HG03025 (cell line): ENCODE data around the gene BTBD2.
"Not testable (repeated sequence)": the region's sequence is repeated elsewhere in the genome, so short reads cannot be mapped to it uniquely, and the experiment has no call there.

Experiments
- ATAC-seq: cut with Tn5 transposase; IDR thresholded peaks from one replicate; pipeline ENCODE4 v1.9.1; 2021; ENCODE audit warnings: mild to moderate bottlenecking, moderate library complexity; ENCODE audit not compliant: unreplicated experiment, low FRiP score

BTBD2 gene

DNA sequence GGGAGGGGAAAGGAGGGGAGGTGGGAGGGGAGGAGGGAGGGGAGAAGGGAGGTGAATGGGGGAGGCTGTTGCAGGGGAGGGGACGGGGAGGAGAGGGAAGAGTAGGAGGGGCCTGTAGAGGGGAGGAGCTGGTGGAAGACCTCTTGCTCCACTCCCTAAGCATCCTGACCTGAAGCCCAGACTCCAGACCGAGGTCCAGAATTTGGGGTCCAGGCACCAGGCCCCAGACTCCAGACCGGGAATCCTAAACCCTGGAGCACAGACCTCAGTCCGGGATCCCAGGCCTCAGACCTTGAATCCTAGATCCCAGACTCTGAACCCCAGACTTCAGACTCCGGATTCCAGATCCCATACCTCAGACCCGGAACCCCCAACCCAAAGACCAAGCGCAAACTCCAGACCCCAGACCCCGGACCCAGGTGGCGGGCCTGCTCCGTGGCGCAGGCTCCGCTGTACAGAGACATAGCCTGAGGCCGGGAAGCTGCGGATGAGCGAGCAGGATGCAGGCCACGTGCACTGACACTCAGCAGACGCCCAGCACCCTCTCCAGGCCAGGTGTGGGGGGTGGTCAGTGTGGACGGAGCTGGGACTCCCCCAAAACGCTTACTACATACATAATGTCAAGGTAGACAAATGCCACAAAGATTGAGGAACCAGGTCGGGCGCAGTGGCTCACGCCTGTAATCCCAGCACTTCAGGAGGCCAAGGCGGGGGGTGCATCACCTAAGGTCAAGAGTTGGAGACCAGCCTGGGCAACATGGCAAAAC lies 710 bp upstream of the BTBD2 start:
- ATAC-seq = no peak

DNA sequence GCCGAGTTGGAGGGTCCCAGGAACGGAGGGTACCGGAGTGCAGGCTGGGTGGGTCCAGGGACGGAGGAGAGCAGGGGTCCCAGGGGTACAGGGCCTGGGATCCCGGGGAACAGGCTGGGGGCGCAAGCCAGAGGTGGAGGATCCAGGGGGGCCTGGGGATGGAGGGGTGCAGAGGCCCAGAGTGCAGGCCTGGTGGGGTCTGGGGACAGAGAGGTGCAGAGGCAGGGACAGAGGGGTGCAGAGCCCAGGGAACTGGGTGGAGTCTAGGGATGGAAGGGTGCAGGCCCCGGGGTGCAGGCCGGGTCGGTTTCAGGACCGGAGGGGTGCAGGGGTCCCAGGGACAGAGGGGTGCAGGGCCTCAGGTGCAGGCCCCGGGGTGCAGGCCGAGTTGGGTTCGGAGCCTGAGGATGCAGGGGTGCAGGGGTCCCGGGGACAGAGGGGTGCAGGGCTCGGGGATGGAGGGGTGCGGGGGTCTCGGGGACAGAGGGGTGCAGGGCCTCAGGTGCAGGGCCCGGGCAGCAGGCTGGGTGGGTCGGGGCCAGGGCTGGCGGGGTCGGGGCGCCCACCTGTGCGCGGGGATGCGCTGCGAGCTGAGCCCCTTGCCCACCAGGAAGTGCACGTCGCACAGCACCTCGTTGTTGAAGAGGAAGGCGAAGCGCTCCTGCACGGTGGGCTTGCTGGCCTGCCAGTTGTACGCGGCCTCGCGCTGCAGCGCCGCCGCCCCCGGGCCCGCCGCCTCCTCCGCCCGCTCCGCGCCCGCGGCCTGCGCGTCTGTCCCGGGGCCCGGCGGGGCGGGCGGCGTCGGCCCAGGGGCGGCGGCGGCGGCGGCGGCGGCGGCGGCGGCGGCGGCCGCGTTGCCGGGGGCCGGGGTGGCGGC lies 545 bp downstream of the BTBD2 start:
- no peak for ATAC-seq

DNA sequence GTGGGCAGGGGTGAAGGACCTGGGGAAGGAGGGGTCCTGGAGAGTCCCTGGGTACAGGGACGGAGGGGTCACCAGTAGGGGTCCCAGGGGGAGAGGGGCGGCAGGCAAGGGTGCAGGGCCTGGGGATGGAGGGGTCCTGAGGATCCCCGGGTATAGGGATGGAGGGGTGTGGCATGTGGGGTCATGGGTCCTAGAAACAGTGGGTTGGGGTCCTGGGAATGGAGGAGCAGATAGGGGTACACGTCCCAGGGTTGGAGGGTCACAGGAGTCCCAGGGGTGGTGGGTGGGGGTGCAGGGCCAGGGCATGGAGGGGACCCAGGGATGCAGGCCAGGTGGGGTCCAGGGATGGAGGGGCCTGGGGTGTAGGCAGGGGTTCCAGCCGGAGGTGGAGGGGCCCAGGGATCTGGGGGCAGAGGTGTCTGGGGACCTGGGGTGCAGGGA lies 1.4 kb downstream of the BTBD2 start:
- no peak for ATAC-seq

DNA sequence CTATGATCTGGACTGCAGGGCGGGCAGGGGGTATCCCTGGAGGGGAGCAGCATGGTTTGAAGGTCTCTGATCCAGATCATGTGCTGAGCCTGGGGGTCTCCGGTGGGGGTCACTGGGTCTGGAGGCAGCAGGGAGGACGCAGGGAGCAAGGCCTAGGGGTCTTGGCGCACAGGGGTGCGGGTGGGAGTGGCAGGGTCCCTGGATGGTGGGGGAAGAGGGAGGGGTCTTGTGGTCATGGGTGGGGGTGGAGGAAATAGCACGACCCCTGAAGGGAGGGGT lies 1.9 kb downstream of the BTBD2 start:
- ATAC-seq = no peak

DNA sequence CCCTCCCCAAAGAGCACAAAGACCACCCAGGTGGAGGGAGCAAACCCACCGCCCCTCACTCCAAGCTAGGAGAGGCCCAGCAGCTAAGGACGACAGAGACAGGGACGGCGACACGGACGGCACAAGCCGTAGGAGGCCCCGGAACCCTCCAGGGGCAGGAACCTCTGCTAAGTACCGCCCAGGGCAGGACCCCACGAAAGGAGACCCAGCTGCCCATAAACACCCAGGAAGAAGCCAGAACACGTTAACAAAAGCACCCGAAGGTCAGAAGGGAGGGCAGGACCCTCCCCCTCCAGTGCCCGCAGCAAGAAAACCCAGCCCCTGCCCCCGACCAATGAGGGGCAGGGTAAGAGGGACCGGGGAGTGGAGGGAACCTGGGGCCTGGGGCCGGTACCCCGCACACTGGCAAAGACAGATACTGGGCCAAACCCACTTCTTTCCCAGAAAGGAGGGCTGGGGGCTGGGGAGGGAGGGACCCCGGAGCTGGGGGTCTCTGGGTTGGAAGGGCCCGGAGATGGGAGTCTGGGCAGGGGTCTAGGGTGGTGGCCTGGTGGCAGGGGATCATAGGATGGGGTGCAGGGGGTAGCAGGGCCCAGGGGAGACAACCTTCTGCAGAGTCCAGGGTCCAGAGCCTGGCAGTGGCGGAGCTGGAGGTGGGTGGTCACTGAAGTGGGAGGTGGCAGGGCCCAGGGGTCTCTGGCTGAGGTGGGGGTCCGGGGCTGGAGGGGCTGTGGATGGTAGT lies 2.4 kb downstream of the BTBD2 start:
- ATAC-seq = no peak

DNA sequence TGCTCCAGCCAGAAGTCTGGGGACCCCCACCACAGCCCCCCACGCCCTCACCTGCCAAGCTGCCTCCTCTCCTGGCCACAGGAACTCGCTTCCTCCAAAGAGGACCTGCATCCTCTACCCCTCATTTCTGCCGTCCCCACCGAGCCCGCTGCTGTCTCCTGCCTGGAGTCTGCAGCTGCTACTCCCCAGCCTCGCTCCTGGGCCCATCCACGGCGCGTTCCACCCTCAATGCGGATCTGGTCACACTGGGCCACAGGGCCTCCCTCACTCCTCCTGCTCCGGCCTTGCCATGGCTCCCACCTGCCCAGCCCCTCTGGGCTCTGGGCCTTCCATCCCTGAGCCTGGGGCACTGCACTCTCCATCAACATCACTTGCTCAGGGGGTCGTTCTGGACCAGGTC lies 4.3 kb downstream of the BTBD2 start:
- ATAC-seq = no peak

DNA sequence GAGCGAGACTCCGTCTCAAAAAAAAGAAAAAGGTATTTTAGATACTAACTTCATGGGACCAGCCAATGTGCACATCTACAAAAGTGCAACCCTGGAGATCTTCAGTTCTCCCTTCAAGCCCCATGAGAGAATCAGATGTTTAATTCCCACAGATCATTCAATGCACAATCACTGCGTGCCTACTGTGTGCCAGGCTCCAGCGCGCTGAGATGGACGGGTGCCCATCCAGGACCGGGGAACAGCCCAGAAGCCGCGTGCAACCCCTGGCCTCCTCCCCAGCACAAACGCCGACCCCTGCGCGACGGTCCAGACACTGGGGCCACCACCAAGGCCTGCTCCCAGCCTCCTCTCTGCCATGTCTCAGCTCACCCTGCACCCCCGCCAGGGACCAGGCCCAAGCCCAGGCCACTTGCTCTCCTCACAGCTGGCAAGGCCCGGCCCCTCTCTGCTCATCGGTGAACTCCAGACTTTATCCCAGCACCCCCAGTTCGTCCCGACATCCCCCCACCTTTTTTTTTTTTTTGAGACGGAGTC lies 5.3 kb downstream of the BTBD2 start:
- no peak for ATAC-seq

DNA sequence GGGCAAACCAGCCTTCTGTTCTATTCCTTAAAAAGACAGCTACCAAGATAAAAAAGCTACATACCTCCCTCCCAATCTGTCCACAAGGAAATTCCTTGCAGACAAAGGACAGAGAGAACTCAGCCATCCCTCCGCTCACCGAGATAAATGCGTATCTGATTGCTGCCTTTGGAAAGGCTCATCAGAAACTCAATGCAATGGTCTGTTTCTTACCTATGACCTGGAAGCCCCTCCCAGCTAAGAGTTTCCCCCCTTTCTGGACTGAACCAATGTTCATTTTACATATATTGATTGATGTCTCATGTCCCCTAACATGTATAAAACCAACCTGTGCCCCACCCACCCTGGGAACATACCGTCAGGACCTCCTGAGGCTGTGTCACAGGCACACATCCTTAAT lies 11.6 kb downstream of the BTBD2 start:
- no peak for ATAC-seq

DNA sequence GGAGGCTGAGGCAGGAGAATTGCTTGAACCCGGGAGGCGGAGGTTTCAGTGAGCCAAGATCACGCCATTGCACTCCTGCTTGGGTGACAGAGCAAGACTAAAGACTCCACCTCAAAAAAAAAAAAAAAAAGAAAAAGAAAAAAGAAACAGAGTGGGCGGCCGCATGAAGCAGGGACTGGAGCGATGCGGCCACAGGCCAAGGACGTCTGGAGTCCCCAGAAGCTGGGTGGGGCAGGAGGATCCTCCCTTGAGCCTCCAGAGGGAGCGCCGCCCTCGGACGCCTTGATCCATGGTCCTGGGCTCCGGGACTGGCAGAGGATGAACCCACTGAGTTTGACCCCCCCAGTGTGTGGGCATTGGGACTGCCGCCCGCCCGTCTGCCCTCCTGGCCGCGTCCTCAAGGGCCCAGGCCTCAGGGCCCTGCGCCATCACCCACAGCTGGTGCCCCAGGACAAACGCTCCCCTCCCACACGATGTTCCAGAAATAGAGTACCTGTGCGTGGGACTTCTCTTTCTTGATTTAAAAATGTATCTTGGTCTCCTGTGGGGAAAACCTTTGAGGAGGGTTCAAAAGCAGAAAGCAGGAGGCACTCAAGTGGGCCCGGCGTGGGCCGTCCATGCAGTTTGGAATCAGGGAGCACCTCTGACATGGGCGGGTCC lies 15.5 kb downstream of the BTBD2 start:
- no peak for ATAC-seq

DNA sequence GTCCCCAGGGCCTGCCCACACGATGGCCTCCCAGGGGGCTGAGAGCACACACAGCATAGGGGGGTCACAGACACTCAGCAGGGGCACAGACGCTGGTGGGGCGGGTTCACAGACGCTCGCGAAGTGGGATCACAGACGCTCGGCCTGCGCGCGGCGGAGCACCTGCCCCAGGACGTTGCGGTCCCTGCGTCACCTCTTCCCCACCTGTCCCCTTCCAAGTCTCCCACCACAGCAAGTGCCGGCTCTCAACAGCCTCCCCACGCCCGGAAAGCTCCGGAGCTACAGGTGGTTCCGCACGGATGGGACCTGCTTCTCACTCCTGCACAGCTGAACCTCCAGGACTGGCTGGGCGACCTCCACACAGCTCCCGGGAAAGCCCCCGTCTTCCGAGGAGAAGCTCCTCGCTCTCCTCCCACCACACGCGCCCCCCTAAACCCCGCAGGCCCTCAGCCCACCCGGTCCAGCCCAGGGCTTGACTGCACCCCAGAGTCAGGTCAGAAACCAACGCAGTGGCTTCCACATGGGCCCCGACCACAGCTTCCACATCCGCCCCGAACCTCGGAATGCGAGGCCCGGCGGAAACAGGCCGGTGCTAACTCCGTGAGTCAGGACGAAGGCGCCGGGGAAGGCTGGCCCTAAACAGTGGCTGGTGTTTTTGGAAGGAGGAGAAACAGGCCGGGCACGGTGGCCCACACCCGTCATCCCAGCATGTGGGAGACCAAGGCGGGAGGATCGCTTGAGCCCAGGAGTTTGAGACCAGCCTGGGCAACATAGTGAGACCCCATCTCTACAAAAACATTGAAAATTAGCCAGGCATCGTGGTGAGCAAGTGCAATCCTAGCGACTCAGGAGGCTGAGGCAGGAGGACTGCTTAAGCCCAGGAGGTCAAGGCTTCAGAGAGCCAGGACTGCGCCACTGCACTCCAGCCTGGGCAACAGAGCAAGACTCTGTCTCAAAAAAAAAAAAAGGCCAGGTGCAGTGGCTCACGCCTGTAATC lies 16.5 kb downstream of the BTBD2 start:
- ATAC-seq = no peak

DNA sequence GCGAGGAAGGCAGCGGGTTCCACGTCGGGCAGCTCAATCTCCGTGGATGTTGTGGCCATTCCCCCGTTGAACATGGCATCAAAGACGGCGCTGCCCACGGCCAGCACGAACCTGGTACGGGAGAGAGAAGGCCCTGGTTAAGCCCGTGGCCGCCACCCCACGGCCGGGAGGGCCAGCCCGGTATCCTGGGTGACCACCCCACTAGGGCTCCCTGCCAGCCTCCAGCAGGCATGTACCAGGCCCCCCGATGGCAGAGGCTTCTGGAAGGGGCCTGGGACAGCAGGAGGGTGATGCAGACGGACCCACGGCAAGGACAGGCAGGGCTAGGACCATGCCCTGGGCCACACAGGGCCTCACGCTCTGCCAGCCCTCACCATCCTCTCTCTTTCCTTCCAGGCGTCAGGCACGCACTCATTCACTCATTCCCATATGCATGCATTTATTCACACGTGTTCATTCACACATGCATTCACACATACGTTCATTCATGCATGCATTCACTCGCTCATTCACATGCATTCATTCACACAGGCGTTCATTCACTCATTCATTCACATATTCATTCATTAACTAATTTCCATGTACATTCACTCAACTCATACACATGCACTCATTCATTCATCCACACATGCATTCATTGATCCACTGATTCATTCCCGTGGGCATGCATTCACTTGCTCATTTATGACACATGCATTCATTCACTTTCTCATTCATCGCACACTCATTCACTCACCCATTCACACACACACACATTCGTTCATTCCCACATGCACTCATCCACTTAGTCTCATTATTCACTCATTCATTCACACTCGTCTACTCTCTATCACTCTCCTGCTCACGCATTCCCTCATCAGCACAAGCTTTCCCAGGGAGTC lies 17.9 kb downstream of the BTBD2 start:
- no peak for ATAC-seq

DNA sequence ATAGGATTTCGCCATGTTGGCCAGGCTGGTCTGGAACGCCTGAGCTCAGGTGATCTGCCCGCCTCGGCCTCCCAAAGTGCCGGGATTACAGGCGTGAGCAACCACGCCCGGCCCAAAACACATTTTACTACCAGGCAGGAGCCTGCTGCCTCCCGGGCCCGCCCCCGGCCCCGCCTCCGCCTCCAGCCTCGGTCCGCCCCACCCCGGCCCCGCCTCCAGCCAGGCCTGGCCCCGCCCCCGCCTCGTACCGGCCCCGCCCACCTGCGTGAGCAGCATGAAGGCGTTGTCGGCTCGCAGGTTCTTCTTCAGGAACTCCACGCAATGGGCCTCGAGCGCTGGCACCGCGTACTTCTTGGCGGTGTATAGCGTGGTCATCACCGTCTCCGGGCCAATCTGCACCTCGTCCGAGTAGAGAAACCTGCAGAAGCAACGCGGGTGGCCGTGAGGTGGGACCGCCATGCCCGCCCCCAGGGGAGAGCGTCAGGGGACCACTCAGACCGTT lies 22.7 kb downstream of the BTBD2 start:
- ATAC-seq = no peak

DNA sequence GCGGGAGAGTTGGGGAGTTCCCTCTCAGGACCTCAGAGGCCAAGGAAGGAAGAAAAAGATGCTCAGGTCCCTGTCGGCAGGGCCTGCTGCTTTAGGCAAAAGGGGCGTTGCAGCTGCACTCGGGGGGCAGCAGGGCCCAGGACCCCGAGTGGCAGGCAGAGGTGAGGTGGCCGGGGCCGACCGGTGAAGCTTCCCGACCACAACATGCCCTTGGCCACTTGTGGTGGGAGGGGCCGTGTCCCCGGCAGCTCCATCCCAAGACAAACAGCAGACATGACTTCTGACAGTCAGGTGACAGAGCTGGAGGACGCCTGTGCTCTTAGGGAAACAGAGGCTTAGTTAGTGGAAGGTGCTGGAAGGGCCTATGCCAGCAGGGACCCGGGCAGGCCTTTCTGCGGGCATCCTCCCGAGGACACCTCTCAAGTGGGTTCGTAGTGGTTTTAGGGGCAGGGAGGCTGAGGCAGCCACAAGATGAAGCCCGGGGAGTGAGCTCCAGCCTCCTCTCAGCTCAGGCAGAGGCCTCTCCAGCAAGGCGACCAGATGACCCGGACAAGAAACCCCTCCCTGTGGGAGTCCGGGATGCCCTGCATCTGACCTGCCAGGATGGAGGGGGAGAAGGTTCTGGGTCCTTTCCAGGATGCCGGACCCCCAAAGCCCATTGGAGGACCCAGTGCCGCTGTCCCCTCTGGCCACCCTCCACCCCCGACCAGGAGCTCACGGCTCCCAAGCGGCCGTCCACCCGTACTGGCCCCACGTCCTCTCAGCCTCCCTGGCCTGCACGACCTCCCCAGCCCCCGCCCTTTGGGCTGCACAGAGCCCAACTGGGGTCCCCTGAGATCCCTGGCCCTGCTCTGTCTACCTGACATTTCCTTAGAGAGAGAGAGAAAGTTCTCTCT lies 24.2 kb downstream of the BTBD2 start:
- no peak for ATAC-seq

DNA sequence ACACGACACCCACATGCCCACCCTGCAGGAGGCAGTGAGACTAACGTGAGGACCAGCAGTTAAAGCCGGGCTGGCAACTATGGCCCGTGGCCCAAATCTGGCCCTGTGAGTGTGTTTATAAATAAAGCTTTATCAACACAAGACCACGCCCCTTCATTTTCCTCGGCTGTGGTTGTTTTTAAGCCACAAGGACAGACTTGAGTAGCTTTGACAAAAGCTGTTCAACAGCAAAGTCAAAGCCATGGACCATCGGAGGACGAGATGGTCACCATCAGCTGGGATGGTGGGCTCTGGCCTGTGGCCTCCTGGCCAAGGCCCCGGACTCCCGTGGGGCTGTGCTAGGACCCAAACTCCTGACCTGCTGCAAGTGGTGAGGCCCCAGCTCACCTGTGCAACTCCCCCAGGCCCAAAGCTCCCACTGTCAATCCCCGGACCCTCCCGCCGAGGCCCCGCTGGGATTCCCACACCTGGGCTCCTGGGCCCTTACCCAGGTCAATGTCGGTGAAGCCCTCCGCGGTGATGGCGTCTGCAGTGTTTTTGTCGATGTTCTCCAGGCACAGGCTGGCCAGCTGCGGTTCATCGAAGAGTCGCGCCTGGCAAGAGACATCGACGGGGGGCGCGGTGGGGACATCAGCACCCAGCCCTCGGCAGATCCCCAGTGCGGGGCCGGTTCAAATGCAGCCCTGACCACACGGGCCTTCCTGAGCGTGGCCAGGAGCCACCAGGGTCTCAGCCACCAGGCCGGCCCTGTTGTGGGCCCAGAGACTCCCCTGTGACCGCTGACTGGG lies 25.1 kb downstream of the BTBD2 start:
- no peak for ATAC-seq

DNA sequence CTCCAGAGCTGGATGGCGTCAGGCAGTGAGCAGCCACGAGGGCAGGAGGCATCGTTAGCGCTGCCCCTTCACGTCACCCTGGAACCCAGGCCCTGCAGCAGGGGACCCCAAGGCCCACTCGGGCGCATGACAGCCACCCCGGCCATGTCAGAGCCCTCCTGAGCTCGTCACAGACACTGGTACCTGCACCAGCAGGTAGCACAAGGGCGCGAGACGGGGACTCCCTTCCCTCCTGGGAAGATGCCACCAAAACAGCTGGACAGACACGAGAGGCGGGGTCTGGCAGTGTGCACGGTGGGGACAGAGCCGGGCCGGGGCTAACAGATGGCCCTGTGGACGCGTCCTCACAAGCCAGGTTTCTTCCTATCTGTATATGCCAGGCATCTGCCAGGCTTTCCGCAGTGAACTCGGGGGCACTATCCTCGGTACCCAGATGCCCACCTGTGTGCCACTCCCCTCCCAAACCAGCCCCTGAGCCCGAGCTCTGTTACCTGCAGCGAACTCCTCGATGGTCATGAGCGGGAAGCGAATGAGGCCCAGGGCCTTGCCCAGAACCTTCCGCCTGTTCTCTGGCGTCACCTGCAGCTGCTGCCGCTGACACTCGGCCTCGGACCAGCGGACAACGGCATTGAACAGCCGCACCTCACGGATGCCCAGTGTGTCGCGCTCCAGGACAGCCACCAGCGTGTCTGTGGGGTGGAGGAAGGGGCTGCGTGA lies 25.8 kb downstream of the BTBD2 start:
- ATAC-seq = no peak

DNA sequence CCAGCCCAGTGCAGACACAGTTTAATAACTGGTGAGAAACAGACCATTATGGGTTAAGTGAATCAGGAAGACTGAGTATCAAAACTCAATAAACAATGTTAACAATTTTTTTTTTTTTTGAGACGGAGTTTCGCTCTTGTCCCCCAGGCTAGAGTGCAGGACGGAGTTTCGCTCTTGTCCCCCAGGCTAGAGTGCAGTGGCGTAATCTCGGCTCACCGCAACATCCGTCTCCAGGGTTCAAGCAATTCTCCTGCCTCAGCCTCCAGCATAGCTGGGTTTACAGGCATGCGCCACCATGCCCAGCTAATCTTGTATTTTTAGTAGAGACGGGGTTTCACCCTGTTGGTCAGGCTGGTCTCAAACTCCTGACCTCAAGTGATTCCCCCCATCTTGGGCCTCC lies 27.1 kb downstream of the BTBD2 start:
- not testable (repeated sequence) for ATAC-seq
